WTC11 (cell line): ENCODE results near the gene STK16. TPM values are rescaled to one million over a fixed set of nuclear protein-coding genes. Genes with fewer than 3 reads are reported as not detected.
"Not testable (repeated sequence)": the region's sequence is repeated elsewhere in the genome, so short reads cannot be mapped to it uniquely, and the experiment has no call there.

ENCODE experiments used
- ATAC-seq: fragments of 200-7000 bp; cut with Tn5 transposase; 2 replicates; pipeline ENCODE4 v1.10.0; 2021; ENCODE audit warnings: mild to moderate bottlenecking, moderate library complexity
- CTCF ChIA-PET: fragments of 300-600 bp; sonication (Branson Sonifier 250); formaldehyde crosslinking; loops from one replicate; lab custom pipeline; 2021; ENCODE audit warnings: antibody characterized with exemption; lab: Charles Lee
- POLR2A ChIA-PET: fragments of 350-600 bp; sonication (Branson Sonifier 250); formaldehyde crosslinking; loops from one replicate; lab custom pipeline; 2021; ENCODE audit warnings: antibody characterized with exemption; lab: Charles Lee
- DNase-seq: peaks from one replicate; pipeline ENCODE4 v3.0.0; 2021; ENCODE audit warnings: low spot score
- H3K27ac Mint-ChIP-seq: 2 replicates; pipeline ENCODE4 v1.8.0; 2021; ENCODE audit warnings: mixed read lengths
- H3K27me3 Mint-ChIP-seq: 2 replicates; pipeline ENCODE4 v1.8.0; 2021; ENCODE audit warnings: low read depth, mild to moderate bottlenecking, moderate library complexity, mixed read lengths
- H3K36me3 Mint-ChIP-seq: 2 replicates; pipeline ENCODE4 v1.8.0; 2021; ENCODE audit warnings: mixed read lengths
- H3K4me1 Mint-ChIP-seq: 2 replicates; pipeline ENCODE4 v1.8.0; 2022; ENCODE audit warnings: mixed read lengths
- H3K4me3 Mint-ChIP-seq: 2 replicates; pipeline ENCODE4 v1.8.0; 2021; ENCODE audit warnings: mild to moderate bottlenecking, moderate library complexity, mixed read lengths
- H3K9me3 Mint-ChIP-seq: 2 replicates; pipeline ENCODE4 v1.8.0; 2021; ENCODE audit warnings: mixed read lengths
- ATF1 ChIP-seq: sonication (generic); formaldehyde crosslinking; IDR thresholded peaks from 2 replicates; pipeline ENCODE4 v1.8.1; 2023; ENCODE audit warnings: mild to moderate bottlenecking, moderate library complexity, missing genetic modification reagents
- CREM ChIP-seq: sonication (generic); formaldehyde crosslinking; IDR thresholded peaks from 2 replicates; pipeline ENCODE4 v1.8.1; 2022; ENCODE audit warnings: mild to moderate bottlenecking, missing genetic modification reagents, moderate library complexity
- E2F5 ChIP-seq: sonication (generic); formaldehyde crosslinking; IDR thresholded peaks from 2 replicates; pipeline ENCODE4 v1.8.1; 2022; ENCODE audit warnings: mild to moderate bottlenecking, moderate library complexity, missing genetic modification reagents
- HMGA2 ChIP-seq: fragments of 250-450 bp; sonication (Bioruptor Pico); IDR thresholded peaks from 2 replicates; pipeline ENCODE4 v1.4.0; 2021; ENCODE audit warnings: mild to moderate bottlenecking, moderate library complexity
- JUN ChIP-seq: sonication (generic); formaldehyde crosslinking; IDR thresholded peaks from 2 replicates; pipeline ENCODE4 v1.8.0; 2023; ENCODE audit warnings: mild to moderate bottlenecking, missing genetic modification reagents
- NFYB ChIP-seq: sonication (generic); formaldehyde crosslinking; conservative IDR thresholded peaks from 2 replicates; pipeline ENCODE4 v1.8.0; 2022; ENCODE audit warnings: low read depth, missing genetic modification reagents
- NR1H2 ChIP-seq: sonication (generic); formaldehyde crosslinking; IDR thresholded peaks from 2 replicates; pipeline ENCODE4 v1.9.0; 2021; ENCODE audit warnings: mild to moderate bottlenecking, moderate library complexity, missing genetic modification reagents
- PREB ChIP-seq: sonication (generic); formaldehyde crosslinking; IDR thresholded peaks from 2 replicates; pipeline ENCODE4 v1.8.1; 2022; ENCODE audit warnings: mild to moderate bottlenecking, missing genetic modification reagents, moderate library complexity, borderline replicate concordance
- SMAD3 ChIP-seq: sonication (generic); formaldehyde crosslinking; IDR thresholded peaks from 2 replicates; pipeline ENCODE4 v1.8.0; 2022; ENCODE audit warnings: missing genetic modification reagents, mild to moderate bottlenecking, borderline replicate concordance
- TEAD4 ChIP-seq: sonication (generic); formaldehyde crosslinking; IDR thresholded peaks from 2 replicates; pipeline ENCODE4 v1.8.0; 2022; ENCODE audit warnings: mild to moderate bottlenecking, missing genetic modification reagents
- TP53 ChIP-seq: sonication (generic); formaldehyde crosslinking; IDR thresholded peaks from 2 replicates; pipeline ENCODE4 v1.8.1; 2023; ENCODE audit warnings: mild to moderate bottlenecking, missing genetic modification reagents
- ZNF219 ChIP-seq: sonication (generic); formaldehyde crosslinking; IDR thresholded peaks from 2 replicates; pipeline ENCODE4 v1.8.0; 2023; ENCODE audit warnings: missing genetic modification reagents, mild to moderate bottlenecking, borderline replicate concordance
- ZNF416 ChIP-seq: fragments of 250-450 bp; sonication (Bioruptor Pico); IDR thresholded peaks from 2 replicates; pipeline ENCODE4 v1.9.0; 2021; ENCODE audit warnings: mild to moderate bottlenecking, inconsistent platforms
- ZNF423 ChIP-seq: fragments of 250-450 bp; sonication (Bioruptor Pico); IDR thresholded peaks from 2 replicates; pipeline ENCODE4 v2.1.2; 2022; ENCODE audit warnings: mild to moderate bottlenecking, moderate library complexity
- total RNA-seq: library from RNA; stranded (reverse); gene quantifications from 3 replicates; pipeline ENCODE4 v1.2.3, GENCODE V29; 2021
- TF ChIP-seq, protein P1 (sequence below): sonication (generic); formaldehyde crosslinking; IDR thresholded peaks from 2 replicates; pipeline ENCODE4 v1.8.0; 2022; ENCODE audit warnings: mild to moderate bottlenecking, missing genetic modification reagents
- TF ChIP-seq, protein P2 (sequence below): sonication (generic); formaldehyde crosslinking; IDR thresholded peaks from 2 replicates; pipeline ENCODE4 v1.8.0; 2023; ENCODE audit warnings: missing genetic modification reagents
- TF ChIP-seq, protein P3 (sequence below): sonication (generic); formaldehyde crosslinking; IDR thresholded peaks from 2 replicates; pipeline ENCODE4 v1.8.0; 2022; ENCODE audit warnings: mild to moderate bottlenecking, missing genetic modification reagents

The STK16 gene
- total RNA-seq, 1 experiment from 2014 or later = 27.5 TPM

GRCh38 chr2:219199470-219200211 lies 45.6 kb upstream of the STK16 start:
- no peak for ATAC-seq
- no peak for DNase-seq
- ChIA-PET POLR2A (interaction anchor here (0.6 kb wide), 1 partner anchor 189 kb away, joined by 3 read pairs; no protein-coding TSS in a partner anchor), CTCF (interaction anchor here (1.6 to 2.0 kb wide), 2 partner anchors 95 to 219 kb away, joined by 3 to 6 read pairs; no protein-coding TSS in a partner anchor)
- Mint-ChIP-seq H3K9me3 (peaks cover 14% of the 10 kb centered on the region), H3K36me3 (no peaks in the 10 kb centered on the region), H3K27me3 (peaks cover 11% of the 10 kb centered on the region), H3K4me1 (peaks cover 8% of the 10 kb centered on the region), H3K4me3 (no peak overlapping the region), H3K27ac (no peak overlapping the region)
- TF ChIP-seq TEAD4 (CRISPR knock-in tag) (no peak), JUN (CRISPR knock-in tag) (no peak), ZNF219 (CRISPR knock-in tag) (no peak), SMAD3 (no peak), E2F5 (CRISPR knock-in tag) (no peak), PREB (CRISPR knock-in tag) (no peak), ZNF416 (no peak)
- TF ChIP-seq, protein P1, sequence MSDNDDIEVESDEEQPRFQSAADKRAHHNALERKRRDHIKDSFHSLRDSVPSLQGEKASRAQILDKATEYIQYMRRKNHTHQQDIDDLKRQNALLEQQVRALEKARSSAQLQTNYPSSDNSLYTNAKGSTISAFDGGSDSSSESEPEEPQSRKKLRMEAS = no peak

GRCh38 chr2:219200502-219201326 lies 44.6 kb upstream of the STK16 start:
- ATAC-seq, H3K36me3 Mint-ChIP-seq, H3K4me3 Mint-ChIP-seq, H3K4me1 Mint-ChIP-seq, POLR2A ChIA-PET, DNase-seq: not testable (repeated sequence)
- Mint-ChIP-seq H3K9me3 (peaks cover 14% of the 10 kb centered on the region), H3K27ac (peak overlapping the region; percentile 76; the same call in 1 of the 2 replicates), H3K27me3 (peaks cover 18% of the 10 kb centered on the region)
- CTCF ChIA-PET = interaction anchor here (1.6 to 2.0 kb wide), 2 partner anchors 94 to 220 kb away, joined by 3 to 6 read pairs; no protein-coding TSS in a partner anchor

- ATAC-seq, H3K36me3 Mint-ChIP-seq, CTCF ChIA-PET, H3K4me3 Mint-ChIP-seq, H3K27ac Mint-ChIP-seq, POLR2A ChIA-PET, DNase-seq, H3K4me1 Mint-ChIP-seq: not testable (repeated sequence)
- H3K27me3 Mint-ChIP-seq = peaks cover 18% of the 10 kb centered on the region
- peaks cover 14% of the 10 kb centered on the region for H3K9me3 Mint-ChIP-seq
Measured at GRCh38 chr2:219201331-219201730, 43.9 kb upstream of the STK16 start.

GRCh38 chr2:219204425-219205164 lies 40.7 kb upstream of the STK16 start:
- DNase-seq = no peak
- Mint-ChIP-seq H3K27ac (no peak overlapping the region), H3K9me3 (peaks cover 14% of the 10 kb centered on the region), H3K27me3 (peaks cover 15% of the 10 kb centered on the region), H3K4me1 (peaks cover 6% of the 10 kb centered on the region), H3K36me3 (peaks cover 12% of the 10 kb centered on the region), H3K4me3 (peak overlapping the region; percentile 74; the same call in 1 of the 2 replicates)
- no peak for ATAC-seq
- CTCF ChIA-PET = interaction anchor here (0.7 to 0.8 kb wide), 2 partner anchors 273 to 675 kb away, joined by 3 read pairs; no protein-coding TSS in a partner anchor
- POLR2A ChIA-PET = interaction anchor here (0.7 kb wide), 1 partner anchor 494 kb away, joined by 3 read pairs; no protein-coding TSS in a partner anchor
- TF ChIP-seq, protein P2, sequence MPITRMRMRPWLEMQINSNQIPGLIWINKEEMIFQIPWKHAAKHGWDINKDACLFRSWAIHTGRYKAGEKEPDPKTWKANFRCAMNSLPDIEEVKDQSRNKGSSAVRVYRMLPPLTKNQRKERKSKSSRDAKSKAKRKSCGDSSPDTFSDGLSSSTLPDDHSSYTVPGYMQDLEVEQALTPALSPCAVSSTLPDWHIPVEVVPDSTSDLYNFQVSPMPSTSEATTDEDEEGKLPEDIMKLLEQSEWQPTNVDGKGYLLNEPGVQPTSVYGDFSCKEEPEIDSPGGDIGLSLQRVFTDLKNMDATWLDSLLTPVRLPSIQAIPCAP (CRISPR knock-in tag) = no peak
- no peak for TF ChIP-seq CREM (CRISPR knock-in tag)
- TF ChIP-seq, protein P3, sequence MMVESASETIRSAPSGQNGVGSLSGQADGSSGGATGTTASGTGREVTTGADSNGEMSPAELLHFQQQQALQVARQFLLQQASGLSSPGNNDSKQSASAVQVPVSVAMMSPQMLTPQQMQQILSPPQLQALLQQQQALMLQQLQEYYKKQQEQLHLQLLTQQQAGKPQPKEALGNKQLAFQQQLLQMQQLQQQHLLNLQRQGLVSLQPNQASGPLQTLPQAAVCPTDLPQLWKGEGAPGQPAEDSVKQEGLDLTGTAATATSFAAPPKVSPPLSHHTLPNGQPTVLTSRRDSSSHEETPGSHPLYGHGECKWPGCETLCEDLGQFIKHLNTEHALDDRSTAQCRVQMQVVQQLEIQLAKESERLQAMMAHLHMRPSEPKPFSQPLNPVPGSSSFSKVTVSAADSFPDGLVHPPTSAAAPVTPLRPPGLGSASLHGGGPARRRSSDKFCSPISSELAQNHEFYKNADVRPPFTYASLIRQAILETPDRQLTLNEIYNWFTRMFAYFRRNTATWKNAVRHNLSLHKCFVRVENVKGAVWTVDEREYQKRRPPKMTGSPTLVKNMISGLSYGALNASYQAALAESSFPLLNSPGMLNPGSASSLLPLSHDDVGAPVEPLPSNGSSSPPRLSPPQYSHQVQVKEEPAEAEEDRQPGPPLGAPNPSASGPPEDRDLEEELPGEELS = no peak
- TF ChIP-seq ZNF423 (CRISPR knock-in tag) = no peak
- no peak for TF ChIP-seq NR1H2
- TF ChIP-seq TP53 (CRISPR knock-in tag) = no peak
- no peak for TF ChIP-seq SMAD3
- no peak for TF ChIP-seq HMGA2
- TF ChIP-seq NFYB = no peak
- no peak for TF ChIP-seq ATF1
